HG03439 (cell line): ENCODE results near the gene TSKS.
"Not testable (repeated sequence)": the region's sequence is repeated elsewhere in the genome, so short reads cannot be mapped to it uniquely, and the experiment has no call there.

Source experiments
- ATAC-seq: cut with Tn5 transposase; IDR thresholded peaks from one replicate; pipeline ENCODE4 v1.9.1; 2021; ENCODE audit warnings: mild to moderate bottlenecking, moderate library complexity; ENCODE audit not compliant: unreplicated experiment

Gene TSKS

DNA sequence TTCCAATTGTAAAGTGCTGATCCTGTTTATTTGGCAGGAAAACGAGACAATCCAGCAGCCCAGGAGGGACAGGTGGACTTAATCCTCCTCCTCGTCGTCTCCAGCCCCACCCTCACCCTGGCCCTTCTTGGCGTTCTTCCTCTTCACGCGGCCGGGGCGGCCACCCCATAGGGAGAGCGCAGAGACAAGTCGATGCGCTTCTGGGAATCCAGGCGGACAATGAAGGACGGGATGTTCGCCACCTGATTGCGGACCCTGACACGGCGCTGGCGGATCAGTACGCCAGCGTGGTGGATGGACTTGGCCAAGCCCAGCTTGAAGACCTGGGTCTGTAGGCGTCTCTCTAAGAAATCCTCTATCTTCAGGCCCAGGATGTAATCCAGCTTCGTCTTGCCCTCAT, 43.7 kb downstream of the TSKS start:
- not testable (repeated sequence) for ATAC-seq

DNA sequence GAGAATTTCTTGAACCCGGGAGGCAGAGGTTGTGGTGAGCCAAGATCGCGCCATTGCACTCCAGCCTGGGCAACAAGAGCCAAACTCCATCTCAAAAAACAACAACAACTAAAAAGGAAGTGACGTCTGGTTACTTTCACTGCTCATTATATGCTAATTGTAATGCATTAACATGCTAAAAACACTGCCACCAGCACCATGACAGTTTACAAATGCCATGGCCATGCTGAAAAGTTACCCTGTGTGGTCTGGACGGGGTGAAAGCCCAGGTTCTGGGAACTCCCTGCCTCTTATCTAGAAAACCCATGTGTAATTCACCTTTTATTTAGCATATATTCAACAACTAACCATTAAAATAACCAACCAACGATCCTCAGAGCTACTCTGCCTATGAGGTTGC, 44.1 kb downstream of the TSKS start:
- ATAC-seq = no peak

DNA sequence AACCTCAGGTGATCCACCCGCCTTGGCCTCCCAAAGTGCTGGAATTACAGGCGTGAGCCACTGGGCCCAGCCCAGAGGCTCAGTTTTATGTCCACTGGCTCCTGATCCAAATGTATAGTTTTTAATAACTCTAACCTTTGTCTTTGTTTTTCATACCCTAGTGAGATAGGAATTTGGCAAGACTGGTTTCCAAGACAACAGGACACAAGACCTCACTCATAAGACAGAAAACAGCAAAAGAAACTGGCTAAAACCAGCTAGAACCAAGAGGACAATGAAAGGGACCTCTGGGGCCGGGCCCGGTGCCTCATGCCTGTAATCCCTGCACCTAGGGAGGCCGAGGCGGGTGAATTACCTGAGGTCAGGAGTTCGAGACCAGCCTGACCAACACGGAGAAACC, 44.6 kb downstream of the TSKS start:
- no peak for ATAC-seq

DNA sequence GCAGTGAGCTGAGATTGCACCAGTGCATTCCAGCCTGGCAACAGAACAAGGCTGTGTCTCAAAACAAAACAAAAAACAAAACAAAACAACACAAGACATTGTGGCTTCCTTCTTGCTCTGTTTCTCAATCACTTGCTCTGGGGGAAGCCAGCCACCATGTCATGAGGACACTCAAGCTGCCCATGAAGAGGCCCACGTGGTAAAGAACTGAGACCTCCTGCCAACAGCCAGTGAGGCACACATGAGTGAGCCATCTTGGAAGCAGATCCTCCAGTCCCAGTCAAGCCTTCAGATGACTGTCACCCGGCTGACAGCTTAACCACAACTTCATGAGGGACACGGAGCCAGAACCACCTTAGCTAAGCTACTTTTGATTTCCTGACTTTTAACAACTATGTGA, 47.0 kb downstream of the TSKS start:
- no peak for ATAC-seq

DNA sequence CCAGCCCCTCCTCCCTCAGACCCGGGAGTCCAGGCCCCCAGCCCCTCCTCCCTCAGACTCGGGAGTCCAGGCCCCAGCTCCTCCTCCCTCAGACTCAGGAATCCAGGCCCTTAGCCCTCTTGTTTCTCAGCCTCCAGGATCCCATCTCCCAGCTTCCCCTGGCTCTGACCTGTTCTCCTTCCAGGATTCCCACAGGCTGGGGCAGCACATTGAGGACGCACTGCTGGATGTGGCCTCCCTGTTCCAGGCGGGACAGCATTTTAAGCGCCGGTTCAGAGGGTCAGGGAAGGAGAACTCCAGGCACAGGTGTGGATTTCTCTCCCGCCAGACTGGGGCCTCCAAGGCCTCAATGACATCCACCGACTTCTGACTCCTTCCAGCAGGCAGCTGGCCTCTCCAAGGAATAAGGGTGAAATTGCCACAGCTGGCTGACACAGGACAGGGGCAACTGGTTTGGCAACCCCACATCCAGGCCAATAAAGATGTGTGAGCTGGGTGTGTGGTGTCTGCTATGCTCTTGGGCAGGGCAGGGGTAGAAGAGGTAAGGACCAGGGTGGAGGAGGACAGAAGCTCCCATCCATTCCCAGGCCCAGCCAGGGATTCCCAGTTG, 49.8 kb downstream of the TSKS start:
- no peak for ATAC-seq

DNA sequence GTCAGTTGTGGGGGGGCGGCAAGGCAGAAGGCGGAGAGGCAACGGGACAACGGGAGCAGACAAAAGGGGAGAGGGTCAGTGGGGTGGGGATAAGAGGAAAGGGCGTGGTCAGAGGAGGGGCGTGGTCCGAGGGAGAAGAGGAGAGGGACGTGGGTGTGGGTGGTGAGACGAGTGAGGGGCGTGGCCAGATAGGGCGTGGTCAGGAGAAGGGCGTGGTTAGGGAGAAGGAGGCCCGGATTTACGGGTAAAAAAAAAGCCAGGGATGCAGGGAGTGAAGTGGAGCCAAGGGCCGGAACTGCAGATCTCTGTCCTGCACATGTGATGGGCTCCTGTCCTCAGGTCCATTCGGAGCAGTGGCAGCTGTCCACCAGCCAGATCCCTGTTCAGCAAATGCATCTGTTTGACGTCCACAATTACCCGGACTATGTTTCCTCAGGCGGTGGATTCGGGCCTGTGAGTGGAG, 50.7 kb downstream of the TSKS start:
- ATAC-seq = no peak

DNA sequence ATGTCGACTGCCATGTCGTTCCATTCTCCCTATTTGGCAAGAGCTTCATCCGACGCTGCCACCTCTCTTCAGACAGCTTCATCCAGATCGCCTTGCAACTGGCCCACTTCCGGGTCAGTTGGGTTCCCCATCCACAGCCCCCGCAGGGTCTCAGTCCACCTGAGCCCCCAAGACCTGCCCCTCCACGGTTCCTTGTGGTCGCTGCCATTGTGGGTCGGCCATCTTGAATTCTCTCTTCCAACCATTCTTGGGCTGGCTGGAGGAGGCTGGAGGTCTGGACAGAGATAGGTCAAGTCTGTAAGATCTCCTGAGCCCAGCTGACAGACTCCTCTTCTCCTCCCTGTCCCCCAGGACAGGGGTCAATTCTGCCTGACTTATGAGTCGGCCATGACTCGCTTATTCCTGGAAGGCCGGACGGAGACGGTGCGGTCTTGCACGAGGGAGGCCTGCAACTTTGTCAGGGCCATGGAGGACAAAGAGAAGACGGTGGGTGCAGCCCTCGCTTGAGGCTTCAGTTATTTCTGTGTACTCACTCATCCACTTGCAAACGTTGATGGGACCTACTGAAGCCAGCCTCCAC, 52.6 kb downstream of the TSKS start:
- ATAC-seq = no peak

DNA sequence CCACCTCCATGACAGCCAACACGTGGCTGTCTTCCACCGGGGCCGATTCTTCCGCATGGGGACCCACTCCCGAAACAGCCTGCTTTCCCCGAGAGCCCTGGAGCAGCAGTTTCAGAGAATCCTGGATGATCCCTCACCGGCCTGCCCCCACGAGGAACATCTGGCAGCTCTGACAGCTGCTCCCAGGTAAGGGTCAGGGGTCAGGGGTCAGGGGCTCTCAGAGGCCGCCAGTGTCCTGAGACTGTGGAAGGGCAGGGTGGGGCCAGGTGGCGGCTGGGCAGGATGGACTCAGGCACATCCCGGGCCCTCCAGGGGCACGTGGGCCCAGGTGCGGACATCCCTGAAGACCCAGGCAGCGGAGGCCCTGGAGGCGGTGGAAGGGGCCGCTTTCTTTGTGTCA, 57.2 kb downstream of the TSKS start:
- no peak for ATAC-seq

DNA sequence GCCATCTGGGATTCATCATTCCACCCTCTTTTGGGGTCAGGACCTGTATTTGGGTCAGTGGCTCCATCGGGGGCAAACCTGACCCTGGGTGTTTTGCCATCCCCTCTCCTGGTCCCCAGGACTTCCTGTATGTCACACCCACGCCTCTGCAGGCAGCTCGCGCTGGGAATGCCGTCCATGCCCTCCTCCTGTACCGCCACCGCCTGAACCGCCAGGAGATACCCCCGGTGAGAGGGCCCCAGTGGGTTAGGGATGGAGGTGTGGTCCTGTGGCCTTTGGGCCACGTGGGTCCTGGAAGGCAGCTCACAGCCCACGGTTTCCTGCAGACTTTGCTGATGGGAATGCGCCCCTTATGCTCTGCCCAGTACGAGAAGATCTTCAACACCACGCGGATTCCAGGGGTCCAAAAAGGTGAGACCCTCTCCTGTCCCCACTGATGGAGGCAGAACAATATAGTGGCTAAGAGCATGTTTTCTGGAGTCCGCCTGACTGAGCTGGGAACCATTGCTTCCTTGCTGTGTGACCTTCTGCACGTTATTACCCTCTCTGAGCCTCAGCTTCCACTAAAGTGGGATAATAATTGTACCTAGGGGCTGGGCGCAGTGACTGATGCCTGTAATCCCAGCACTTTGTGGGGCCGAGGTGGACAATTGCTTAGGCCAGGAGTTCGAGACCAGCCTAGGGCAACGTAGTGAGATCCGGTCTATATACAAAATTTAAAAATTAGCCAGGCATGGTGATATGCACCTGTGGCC, 58.0 kb downstream of the TSKS start:
- ATAC-seq = no peak

DNA sequence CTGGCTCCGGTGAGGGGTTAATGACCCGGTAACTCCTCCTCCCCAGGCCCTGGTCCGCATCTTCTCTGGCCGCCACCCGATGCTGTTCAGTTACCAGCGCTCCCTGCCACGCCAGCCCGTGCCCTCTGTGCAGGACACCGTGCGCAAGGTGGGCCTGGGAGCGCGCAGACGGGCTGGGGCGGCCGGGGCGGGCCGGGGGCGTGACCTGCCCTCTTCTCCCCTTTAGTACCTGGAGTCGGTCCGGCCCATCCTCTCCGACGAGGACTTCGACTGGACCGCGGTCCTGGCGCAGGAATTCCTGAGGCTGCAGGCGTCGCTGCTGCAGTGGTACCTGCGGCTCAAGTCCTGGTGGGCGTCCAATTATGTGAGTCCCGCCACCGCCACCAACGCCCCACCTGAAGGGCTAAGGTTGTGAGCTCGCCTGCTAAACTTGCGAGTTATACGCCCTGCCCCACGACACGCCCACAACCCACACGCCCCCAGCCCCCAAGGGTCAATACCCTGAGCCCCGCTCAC, 61.8 kb downstream of the TSKS start:
- no peak for ATAC-seq

DNA sequence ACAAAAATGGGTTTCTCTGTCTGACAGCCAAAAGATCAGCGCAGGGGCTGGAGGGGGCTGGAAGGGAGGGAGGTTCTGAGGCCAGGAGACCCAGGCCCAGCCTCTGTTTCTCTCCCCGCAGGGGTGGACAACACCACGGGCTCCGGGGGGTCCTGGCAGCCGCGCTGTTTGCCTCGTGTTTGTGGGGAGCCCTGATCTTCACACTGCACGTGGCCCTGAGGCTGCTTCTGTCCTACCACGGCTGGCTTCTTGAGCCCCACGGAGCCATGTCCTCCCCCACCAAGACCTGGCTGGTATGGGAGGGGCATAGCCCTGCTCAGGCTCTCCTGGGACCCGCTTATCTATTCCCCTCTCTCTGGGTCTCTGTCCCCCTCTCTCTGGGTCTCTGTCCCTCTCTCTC, 62.5 kb downstream of the TSKS start:
- no peak for ATAC-seq

DNA sequence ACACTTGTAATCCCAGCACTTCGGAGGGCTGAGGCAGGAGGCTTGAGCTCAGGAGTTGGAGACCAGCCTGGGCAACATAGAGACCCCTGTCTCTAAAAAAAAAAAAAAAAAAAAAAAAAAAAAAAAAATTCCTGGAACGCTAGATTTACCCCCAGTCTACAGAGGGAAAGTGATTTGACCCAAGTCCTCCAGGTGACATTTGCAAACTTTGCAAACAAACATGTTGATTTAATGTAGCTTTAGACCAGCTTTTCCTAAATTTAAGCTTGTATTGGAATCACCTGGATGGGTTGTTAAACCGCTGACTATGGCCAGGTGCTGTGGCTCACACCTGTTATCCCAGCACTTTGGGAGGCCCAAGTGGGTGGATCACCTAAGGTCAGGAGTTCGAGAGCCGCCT, 63.7 kb downstream of the TSKS start:
- ATAC-seq = no peak

DNA sequence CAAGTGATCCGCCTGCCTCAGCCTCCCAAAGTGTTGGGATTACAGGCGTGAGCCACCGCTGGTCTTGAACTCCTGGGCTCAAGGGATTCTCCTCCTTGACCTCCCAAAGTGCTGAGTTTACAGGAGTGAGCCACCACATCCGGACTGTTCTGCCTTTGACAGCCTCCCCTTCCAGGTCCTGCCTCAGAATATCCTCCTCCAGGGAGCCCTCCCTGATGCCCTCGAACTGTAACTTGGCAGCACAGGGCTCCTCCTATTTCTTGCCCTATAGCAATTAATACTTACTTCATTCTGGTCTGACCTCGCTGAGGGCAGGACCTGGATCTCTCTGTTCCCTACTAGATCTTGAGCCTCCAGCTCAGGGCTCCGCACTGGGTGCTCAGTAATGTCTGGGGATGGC, 66.2 kb downstream of the TSKS start:
- ATAC-seq = no peak

DNA sequence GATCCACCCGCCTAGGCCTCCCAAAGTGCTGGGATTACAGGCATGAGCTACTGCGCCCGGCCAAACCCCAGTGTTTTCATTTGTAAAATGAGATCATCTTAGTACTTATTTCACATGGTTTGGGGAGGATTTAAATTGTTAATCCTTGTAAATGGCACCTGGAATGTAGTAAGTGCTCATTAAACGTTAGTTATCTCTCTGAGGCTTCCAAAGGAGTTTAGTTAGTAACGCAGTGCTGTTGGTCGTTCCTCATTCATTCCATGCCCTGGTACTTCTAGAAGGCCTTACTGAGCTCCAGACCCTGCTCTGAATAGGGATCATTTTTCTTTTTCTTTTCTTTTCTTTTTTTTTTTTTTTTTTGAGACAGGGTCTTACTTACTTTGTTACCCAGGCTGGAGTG, 67.0 kb downstream of the TSKS start:
- no peak for ATAC-seq

DNA sequence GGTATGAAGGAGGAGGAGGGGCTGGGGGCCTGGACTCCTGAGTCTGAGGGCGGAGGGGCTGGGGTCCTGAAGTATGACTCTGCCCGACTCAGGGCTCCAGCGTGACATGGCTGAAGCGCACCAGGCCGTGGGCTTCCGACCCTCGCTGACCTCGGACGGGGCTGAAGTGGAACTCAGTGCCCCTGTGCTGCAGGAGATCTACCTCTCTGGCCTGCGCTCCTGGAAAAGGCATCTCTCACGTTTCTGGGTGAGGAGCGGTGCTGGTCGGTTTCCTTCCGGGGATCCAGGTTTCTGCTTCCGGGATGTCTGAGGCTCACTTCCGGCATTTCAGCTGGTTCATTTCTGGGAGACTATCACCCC, 71.0 kb downstream of the TSKS start:
- ATAC-seq = no peak

DNA sequence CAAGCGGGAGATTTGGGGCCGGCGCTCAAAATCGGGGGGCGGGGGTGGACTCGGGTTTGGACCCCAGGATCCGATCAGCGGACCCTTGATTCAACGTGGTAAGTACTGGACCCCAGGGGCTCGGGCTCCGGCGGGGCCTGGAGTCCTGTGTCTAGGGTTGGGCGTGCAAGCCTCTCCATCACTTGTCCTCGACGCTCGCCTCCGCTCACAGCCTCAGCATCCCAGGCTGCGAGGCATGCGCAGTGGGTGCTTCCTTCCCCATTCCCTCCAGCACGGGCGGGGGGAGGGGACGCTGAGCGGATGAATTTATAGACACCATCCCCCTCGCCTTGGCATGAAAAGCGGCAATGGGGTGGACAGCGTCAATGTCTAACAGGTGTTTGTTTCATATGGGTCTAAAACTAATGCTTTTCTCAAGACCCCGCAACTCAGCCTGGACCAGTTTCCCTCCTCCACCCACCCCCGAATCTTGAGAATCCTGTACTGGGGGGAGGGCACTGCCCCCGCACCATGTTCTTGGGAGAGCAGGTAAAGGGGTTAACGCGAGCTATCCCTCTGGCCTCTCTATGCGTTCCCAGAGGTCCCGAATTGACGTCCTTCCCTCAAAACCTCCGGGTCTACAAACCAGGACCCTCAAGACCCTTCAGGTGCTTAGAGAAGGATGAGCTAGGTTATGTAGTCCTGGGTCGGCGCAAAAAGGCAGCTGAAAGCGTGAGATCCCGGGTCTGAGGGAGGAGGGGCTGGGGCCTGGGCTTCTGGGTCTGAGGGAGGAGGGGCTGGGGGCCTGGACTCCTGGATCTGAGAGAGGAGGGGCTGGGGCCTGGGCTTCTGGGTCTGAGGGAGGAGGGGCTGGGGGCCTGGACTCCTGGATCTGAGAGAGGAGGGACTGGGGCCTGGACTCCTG, 71.6 kb downstream of the TSKS start:
- ATAC-seq = no peak

DNA sequence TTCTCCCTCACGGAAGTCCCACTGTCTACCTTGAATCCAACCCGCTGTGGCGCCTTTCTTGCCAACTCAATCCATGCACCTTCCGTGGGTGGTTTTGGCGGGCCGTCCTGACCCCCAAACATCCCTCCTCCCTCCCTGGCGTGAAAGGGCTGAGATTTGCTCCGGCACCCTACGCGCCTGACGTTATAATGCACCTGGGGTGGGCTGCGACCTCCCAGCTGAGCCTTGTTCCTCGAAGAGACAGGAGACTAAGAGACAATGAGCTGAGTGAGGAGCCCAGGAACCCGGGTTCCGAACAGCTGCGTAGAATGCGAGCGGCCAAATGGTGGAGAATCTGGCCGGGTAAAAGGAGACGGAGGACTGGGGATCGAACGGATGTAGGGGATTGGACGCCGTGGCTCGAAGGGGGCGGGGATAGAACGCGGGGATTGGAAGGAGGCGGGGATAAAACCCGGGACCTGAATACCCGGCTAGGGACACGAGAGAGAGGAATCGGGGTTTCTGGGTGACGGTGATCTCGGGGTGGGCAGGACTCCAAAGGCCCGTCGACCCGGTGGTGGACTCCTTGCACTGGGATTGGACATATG, 72.4 kb downstream of the TSKS start, which contains the start of gene CPT1C:
Gene CPT1C, plus strand, starts transcription at position 461 of the 587 bp plus-strand sequence. CDS start 1,137 bp downstream, outside the sequence.
- no peak for ATAC-seq

DNA sequence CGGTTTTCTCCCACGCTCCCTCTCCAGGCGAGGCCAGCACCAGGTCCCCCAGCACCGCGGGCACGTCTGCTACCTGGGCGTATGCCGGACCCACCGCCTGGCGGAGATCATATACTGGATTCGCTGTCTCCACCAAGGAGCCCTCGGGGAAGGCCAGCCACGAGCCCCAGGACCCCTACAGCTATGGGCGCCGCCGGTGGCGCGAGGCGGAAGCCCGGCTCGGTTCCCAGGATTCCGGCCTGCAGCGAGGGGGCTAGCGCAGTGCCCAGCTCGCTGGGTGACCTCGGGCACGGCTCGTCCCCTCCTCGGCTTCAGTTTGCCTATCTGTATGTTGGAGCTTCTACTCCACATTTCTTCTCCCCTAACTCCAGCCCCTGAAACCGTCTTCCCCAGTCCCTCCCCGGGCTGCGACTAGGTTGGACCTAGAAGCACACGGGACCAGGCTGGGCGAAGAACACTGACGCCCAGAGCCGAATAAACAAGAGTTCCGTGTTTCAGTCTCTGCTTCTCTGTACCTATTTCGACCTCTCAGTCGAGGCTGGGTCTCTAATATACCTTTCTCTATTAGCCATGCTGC, 72.9 kb downstream of the TSKS start:
- ATAC-seq = no peak
